HCEC 1CT (cell line): ENCODE measurements around the gene SLC36A2.
"Not testable (repeated sequence)": the region's sequence is repeated elsewhere in the genome, so short reads cannot be mapped to it uniquely, and the experiment has no call there.

Source experiments
- DNase-seq: peaks from one replicate; pipeline ENCODE4 v3.0.0-alpha.2; 2017

Gene SLC36A2

GRCh38 chr5:151320481-151320880 is 26.9 kb downstream of the SLC36A2 start:
- DNase-seq, result no peak

GRCh38 chr5:151318850-151319732 is 28.3 kb downstream of the SLC36A2 start:
- DNase-seq, result peak; percentile 21

DNA sequence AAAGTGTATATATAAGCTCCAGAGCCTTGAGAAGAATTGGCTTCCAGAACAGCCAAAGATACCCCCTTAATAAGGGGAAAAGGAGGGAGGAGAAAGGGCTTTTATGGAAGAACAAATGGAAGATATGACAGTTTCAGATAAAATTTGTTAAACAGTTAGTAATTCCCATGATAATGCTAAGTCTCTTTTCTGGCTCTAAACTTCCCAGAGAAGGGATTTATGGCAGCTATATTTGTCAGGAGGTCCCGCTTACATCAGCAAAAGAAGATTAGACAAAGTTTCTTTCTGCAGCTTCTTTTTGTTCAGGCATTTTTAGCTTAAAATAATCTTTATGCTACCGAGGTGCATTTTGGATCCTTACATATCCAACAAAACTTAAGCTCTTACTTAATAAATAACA is 29.5 kb downstream of the SLC36A2 start:
- no peak for DNase-seq

DNA sequence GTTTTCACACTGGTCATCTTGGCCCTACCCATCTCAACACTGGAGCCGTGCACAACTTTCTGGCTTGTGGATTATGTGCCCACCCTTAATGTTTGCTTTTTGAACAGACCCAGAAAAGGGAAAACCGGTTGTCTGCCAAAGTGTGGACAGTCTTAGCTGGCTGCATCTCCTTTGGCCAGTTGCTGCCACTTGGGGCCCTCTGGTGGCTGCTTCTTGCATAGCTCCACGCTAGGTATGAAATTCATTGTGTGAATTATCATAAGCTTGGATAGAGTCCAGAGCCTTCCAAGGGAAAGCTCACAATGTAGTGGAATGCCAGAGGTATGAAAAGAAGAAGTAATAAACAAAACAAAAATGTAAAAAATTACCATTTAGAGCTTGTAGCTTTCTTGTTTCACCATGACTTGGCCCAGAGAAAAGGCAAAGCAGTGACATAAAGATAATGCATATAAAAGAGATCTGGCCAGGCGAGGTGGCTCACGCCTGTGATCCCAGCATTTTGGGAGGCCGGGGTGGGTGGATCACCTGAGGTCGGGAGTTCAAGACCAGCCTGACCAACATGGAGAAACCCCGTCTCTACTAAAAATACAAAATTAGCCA is 31.3 kb downstream of the SLC36A2 start:
- DNase-seq, result peak; percentile 57

GRCh38 chr5:151313357-151313756 is 34.0 kb downstream of the SLC36A2 start:
- DNase-seq, result no peak

GRCh38 chr5:151312756-151313324 is 34.5 kb downstream of the SLC36A2 start:
- no peak for DNase-seq

DNA sequence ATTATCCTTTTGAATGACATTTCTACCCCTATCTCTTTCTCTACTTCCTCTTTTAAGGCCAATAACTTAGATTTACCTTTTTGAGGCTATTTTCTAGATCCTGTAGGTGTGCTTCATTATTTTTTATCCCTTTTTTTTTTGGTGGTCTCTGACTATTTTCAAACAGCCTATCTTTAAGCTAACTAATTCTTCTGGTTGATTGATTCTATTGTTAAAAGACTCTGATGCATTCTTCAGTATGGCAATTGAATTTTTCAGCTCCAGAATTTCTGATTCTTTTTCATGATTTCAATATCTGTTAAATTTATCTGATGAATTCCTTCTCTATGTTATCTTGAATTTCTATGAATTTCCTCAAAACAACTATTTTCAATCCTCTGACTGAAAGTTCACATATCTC is 36.4 kb downstream of the SLC36A2 start:
- DNase-seq, result no peak

GRCh38 chr5:151309821-151310220 is 37.5 kb downstream of the SLC36A2 start:
- not testable (repeated sequence) for DNase-seq

DNA sequence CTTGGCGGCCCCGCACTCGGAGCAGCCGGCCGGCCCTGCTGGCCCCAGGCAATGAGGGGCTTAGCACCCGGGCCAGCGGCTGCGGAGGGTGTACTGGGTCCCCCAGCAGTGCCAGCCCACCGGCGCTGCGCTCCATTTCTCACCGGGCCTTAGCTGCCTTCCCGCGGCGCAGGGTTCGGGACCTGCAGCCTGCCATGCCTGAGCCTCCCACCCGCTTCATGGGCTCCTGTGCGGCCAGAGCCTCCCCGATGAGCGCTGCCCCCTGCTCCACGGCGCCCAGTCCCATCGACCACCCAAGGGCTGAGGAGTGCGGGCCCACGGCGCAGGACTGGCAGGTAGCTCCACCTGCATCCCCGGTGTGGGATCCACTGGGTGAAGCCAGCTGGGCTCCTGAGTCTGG is 38.1 kb downstream of the SLC36A2 start:
- DNase-seq, result not testable (repeated sequence)

GRCh38 chr5:151303666-151304065 is 43.7 kb downstream of the SLC36A2 start, which contains the start of gene SLC36A3:
SLC36A3 (minus strand) TSS chr5:151303766; CDS start chr5:151303354, 412 bp downstream.
- no peak for DNase-seq

DNA sequence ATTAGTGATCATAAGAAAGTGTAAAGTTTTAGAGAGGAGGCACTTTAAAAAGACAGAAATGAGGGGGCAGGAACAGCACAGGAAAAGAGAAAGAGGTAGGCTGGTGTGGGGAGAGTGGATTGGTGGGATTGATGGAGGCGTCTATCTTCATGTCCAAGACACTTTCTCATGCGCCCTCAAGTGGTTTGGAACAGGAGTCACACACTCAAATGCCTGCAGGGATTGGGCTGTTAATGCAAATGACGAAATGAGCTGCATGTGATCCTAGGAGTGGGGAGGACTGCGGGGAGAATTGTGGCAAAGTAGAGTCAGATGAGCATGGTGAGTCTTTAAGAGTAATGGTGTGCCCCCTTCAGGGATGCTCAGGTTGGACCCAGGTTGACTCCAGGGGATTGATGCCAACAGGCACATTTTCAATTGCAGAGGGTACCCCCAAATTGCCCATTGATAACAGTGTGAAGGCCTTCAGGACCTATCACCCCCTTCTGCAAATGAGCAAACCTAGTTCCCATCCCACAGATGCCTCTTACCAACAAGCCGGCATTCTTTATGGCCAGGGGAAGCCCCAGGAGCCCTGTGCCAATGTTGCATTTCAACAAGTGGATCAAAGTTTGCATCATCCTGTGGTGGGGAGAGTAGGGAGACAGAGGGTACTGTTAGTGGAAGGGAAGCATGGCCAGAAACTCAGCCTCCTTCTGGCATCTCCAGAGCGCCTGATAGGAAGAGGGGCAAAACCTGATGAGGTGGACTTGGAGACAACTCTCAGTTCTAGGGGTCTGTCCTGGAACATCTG is 49.1 kb downstream of the SLC36A2 start:
- peak; percentile 42 for DNase-seq

GRCh38 chr5:151296974-151297373 is 50.4 kb downstream of the SLC36A2 start:
- no peak for DNase-seq

DNA sequence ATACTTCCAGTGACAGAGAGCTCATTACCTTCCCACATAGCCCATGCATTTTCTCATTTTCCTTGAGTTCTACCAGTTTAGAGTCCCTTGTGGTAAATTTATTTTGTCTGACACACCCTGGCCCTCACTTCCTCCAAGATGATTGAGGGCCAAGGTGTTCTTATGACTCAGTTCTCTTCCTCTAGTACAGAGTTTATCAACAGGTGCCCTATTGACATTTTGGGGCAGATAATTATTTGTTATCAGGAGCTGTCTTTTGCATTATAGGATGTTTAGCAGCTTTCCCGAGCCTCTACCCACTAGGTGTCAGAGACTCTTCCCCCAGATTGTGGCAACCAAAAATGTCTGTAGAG is 50.9 kb downstream of the SLC36A2 start:
- no peak for DNase-seq

GRCh38 chr5:151295791-151296477 is 51.4 kb downstream of the SLC36A2 start:
- no peak for DNase-seq

DNA sequence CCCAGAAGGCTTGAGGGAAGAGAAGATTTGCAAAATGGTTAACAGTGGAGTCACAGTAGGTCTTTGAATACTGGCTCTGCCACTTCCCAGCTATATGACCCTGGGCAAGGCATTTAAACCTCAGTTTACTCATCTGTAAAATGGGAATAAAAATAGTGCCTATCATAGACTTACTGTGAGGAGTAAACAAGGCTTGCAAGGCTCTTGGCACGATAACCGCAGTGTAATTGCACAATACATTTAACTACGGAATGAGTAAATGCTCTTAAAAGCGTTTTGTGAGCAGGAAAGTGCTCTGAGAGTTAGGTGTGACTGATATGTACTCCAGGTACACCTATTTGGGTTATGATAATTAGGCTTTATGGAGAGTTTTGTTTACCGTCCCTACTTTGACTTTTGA is 52.2 kb downstream of the SLC36A2 start:
- DNase-seq, result peak; percentile 42

- DNase-seq, result no peak
These were observed 53.7 kb downstream of the SLC36A2 start for GRCh38 chr5:151293624-151294023.

GRCh38 chr5:151288180-151288579 is 59.2 kb downstream of the SLC36A2 start:
- no peak for DNase-seq

DNA sequence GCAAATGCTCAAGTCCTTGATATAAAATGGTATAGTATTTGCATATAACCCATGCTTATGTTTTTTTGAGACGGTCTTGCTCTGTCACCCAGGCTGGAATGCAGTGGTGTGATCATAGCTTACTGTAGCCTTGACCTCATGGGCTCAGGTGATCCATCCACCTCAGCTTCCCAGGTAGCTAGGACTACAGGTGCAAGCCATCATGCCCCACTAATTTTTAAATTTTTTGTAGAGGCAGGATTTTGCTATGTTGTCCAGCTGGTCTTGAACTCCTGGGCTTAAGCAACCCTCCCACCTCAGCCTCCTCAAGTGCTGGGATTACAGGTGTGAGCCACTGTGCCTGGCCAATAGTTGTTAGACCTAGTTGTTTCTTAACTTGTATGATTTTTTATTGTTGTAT is 61.1 kb downstream of the SLC36A2 start:
- no peak for DNase-seq

DNA sequence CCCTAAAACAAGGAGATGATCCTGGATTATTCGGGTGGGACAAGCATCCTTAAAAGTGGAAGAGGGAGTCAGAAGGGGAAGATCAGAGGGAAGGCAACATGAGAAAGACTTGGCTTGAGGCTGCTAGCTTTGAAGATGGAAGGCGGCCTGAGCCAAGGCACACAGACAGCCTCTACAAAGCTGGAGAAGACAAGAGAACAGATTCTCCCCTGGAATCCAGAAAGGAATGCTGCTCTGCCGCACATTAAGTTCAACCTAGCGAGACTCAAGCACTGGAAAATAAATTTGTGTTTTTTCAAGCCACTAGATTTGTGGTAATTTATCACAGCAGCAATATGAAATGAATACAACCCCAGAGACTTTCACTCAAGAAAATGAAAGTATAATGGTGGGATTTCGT is 61.7 kb downstream of the SLC36A2 start:
- DNase-seq, result no peak

GRCh38 chr5:151284392-151284967 is 62.9 kb downstream of the SLC36A2 start:
- no peak for DNase-seq

- no peak for DNase-seq
These were observed 64.1 kb downstream of the SLC36A2 start for GRCh38 chr5:151283120-151283825.
